ENCODE measurements around the gene IMPG2. TPM values are rescaled to one million over a fixed set of nuclear protein-coding genes. Genes with fewer than 3 reads are reported as not detected.

The IMPG2 gene
- total and polyA plus RNA-seq, 2 donors (not counting 1 experiment from before 2014, with no cell fraction given): 0.21 to 0.44 TPM

DNA sequence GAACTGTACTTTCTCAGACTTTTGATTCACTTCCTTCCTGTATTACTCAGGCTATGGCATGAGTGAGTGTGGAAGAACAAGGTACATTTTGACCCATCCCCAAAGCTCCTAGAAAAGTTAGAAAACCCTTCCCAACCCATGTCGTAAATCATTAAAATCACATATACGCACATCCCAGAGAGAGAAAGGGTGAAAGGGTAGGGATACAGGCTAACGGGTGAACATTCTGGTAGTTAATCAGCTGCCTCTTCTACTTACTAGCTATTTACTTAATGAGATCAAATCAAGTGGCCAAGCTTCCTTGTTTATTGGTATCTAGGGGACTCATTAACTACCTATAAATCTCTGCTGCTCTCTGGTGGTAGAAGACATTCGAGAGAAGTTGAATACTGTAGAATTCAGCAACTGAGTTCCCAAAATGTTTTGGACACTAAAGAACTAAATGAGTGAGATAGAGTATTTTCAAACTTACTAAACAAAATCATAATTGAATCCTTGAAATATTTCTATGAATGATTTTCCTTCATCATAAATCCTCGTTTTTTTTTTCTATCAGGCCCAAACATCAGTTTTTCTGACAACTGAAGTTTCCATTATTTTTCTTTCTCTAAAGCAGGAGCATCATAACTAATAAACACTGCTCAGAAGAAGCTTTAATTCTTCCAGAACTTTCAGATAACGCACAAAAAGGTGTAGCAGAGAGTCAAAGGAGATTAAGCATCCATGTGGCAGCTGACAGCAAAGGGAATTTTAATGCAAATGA, 124.2 kb downstream of the IMPG2 start:
- intact Hi-C loops (cut with micrococcal nuclease): no loop called here
- H3K4me3 Mint-ChIP-seq: no peak overlapping the region
- Histone ChIP-seq H3K9ac (ENCODE audit: low read length) (no peak overlapping the region), H3K27me3 (replicated peaks in 1 of 4; ENCODE audit: control extremely low read depth in 1 of 4, control insufficient read depth in 3 of 4, insufficient read depth in 4 of 4, low read length in 3 of 4) (no peaks in the 10 kb centered on the region), H3K4me2 (replicated peaks; ENCODE audit: low read depth, low read length, poor library complexity, severe bottlenecking) (no peak overlapping the region), H3K4me3 (ENCODE audit: control extremely low read depth in 1 of 5, extremely low read depth in 1 of 5, insufficient read depth in 1 of 5, low read depth in 2 of 5, low read length in 4 of 5) (no peak overlapping the region), H3K79me2 (ENCODE audit: control insufficient read depth, insufficient read depth, low read length) (no peaks in the 10 kb centered on the region), H2AFZ (ENCODE audit: insufficient read depth, low read depth, low read length, poor library complexity, severe bottlenecking) (no peak overlapping the region), H3K4me1 (ENCODE audit: control insufficient read depth in 2 of 2, insufficient read depth in 2 of 2, low read length in 2 of 2) (no peaks in the 10 kb centered on the region), H3K9me3 (ENCODE audit: control extremely low read depth in 1 of 3, control insufficient read depth in 2 of 3, insufficient read depth in 1 of 3, low read length in 2 of 3) (peaks cover 0 to 3% (median 0%) of the 10 kb centered on the region in 3 donors), H4K20me1 (ENCODE audit: control insufficient read depth, insufficient read depth, low read length, poor library complexity, severe bottlenecking) (no peaks in the 10 kb centered on the region), H3K36me3 (replicated peaks in 1 of 2; ENCODE audit: control extremely low read depth in 1 of 2, control insufficient read depth in 1 of 2, extremely low read depth in 1 of 2, insufficient read depth in 2 of 2, low read length in 1 of 2) (no peaks in the 10 kb centered on the region), H3K27ac (ENCODE audit: low read length in 2 of 2) (no peak overlapping the region)
- no peaks in the 10 kb centered on the region for H3K9me3 Mint-ChIP-seq (ENCODE audit: insufficient read depth)
- peak; percentile 5 for DNase-seq
- ChIA-PET POLR2A (no interaction called here), CTCF (interaction anchor here (0.6 to 1.7 kb wide), 3 partner anchors 9 to 124 kb away, joined by 3 to 5 read pairs (median 4); no protein-coding TSS in a partner anchor)
- TF ChIP-seq EZH2 (IDR thresholded peaks at IDR 0.05; ENCODE audit: borderline replicate concordance, insufficient read depth, low read depth, low read length, poor library complexity, severe bottlenecking): no peak
- TF ChIP-seq, protein P1, sequence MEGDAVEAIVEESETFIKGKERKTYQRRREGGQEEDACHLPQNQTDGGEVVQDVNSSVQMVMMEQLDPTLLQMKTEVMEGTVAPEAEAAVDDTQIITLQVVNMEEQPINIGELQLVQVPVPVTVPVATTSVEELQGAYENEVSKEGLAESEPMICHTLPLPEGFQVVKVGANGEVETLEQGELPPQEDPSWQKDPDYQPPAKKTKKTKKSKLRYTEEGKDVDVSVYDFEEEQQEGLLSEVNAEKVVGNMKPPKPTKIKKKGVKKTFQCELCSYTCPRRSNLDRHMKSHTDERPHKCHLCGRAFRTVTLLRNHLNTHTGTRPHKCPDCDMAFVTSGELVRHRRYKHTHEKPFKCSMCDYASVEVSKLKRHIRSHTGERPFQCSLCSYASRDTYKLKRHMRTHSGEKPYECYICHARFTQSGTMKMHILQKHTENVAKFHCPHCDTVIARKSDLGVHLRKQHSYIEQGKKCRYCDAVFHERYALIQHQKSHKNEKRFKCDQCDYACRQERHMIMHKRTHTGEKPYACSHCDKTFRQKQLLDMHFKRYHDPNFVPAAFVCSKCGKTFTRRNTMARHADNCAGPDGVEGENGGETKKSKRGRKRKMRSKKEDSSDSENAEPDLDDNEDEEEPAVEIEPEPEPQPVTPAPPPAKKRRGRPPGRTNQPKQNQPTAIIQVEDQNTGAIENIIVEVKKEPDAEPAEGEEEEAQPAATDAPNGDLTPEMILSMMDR (IDR thresholded peaks at IDR 0.05): no peak
- H3K4me1 Mint-ChIP-seq: no peaks in the 10 kb centered on the region
- no peak overlapping the region for H3K27ac Mint-ChIP-seq
- peaks cover under 1% of the 10 kb centered on the region for H3K27me3 Mint-ChIP-seq
- ATAC-seq (ENCODE audit: low read depth): no peak
- 62% methylated on average over 2 of the region's 6 CpGs for WGBS (ENCODE audit: insufficient coverage)

GRCh38 chr3:101194392-101194791, 126.0 kb downstream of the IMPG2 start:
- no peaks in the 10 kb centered on the region for H3K9me3 Mint-ChIP-seq (ENCODE audit: insufficient read depth)
- no peak overlapping the region for H3K4me3 Mint-ChIP-seq
- Histone ChIP-seq H3K27ac (ENCODE audit: low read length in 2 of 2) (no peak overlapping the region), H2AFZ (ENCODE audit: insufficient read depth, low read depth, low read length, poor library complexity, severe bottlenecking) (no peak overlapping the region), H3K4me1 (ENCODE audit: control insufficient read depth in 2 of 2, insufficient read depth in 2 of 2, low read length in 2 of 2) (no peaks in the 10 kb centered on the region), H3K79me2 (ENCODE audit: control insufficient read depth, insufficient read depth, low read length) (no peaks in the 10 kb centered on the region), H3K4me3 (ENCODE audit: control extremely low read depth in 1 of 5, extremely low read depth in 1 of 5, insufficient read depth in 1 of 5, low read depth in 2 of 5, low read length in 4 of 5) (no peak overlapping the region), H3K4me2 (replicated peaks; ENCODE audit: low read depth, low read length, poor library complexity, severe bottlenecking) (no peak overlapping the region), H4K20me1 (ENCODE audit: control insufficient read depth, insufficient read depth, low read length, poor library complexity, severe bottlenecking) (no peaks in the 10 kb centered on the region), H3K9me3 (ENCODE audit: control extremely low read depth in 1 of 3, control insufficient read depth in 2 of 3, insufficient read depth in 1 of 3, low read length in 2 of 3) (peaks cover 0 to 3% (median 0%) of the 10 kb centered on the region in 3 donors), H3K27me3 (replicated peaks in 1 of 4; ENCODE audit: control extremely low read depth in 1 of 4, control insufficient read depth in 3 of 4, insufficient read depth in 4 of 4, low read length in 3 of 4) (no peaks in the 10 kb centered on the region), H3K9ac (ENCODE audit: low read length) (no peak overlapping the region), H3K36me3 (replicated peaks in 1 of 2; ENCODE audit: control extremely low read depth in 1 of 2, control insufficient read depth in 1 of 2, extremely low read depth in 1 of 2, insufficient read depth in 2 of 2, low read length in 1 of 2) (no peaks in the 10 kb centered on the region)
- no peak for DNase-seq
- no peaks in the 10 kb centered on the region for H3K27me3 Mint-ChIP-seq
- WGBS (ENCODE audit: insufficient coverage): no CpG with 5 or more reads among the region's 3 CpGs
- no peak for TF ChIP-seq EZH2 (IDR thresholded peaks at IDR 0.05; ENCODE audit: borderline replicate concordance, insufficient read depth, low read depth, low read length, poor library complexity, severe bottlenecking)
- TF ChIP-seq, protein P1 (IDR thresholded peaks at IDR 0.05): no peak
- H3K27ac Mint-ChIP-seq: no peak overlapping the region
- H3K4me1 Mint-ChIP-seq: no peaks in the 10 kb centered on the region
- intact Hi-C loops (cut with micrococcal nuclease): no loop called here
- CTCF ChIA-PET: no interaction called here
- ATAC-seq (ENCODE audit: low read depth): no peak
- POLR2A ChIA-PET: no interaction called here
